ENCODE data around the gene ZER1.

Gene ZER1

DNA sequence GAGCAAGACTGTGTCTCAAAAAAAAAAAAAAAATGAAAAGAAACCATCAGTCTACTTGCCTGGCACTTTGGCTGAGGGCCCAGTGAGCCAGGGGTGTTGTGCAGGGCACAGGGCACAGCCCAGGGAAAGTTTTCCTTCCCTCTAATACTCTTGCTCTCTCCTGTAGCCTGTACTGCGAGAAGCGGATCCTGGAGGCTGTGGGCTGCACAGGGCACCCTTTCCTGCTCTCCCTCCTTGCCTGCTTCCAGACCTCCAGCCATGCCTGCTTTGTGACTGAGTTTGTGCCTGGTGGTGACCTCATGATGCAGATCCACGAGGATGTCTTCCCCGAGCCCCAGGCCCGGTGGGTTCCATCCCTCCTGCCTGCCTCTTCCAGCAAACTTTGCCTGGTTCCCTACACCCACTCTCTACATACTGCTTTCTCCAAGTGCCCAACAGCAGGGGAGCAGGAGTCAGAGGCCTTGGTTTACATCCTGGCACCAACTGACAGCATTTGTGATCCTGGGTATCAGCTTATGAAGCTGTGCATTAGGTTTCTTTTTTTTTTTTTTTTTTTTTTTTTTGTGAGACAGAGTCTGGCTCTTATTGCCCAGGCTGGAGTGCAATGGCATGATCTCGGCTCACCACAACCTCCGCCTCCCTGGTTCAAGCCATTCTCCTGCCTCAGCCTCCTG is 55.0 kb downstream of the ZER1 start:
- no peak overlapping the region for H3K9ac ChIP-seq (ENCODE audit: low read length)
- no peak overlapping the region for H3K4me3 ChIP-seq (ENCODE audit: low read length)
- H3K36me3 ChIP-seq (ENCODE audit: control insufficient read depth, insufficient read depth, low read length): no peaks in the 10 kb centered on the region
- no peaks in the 10 kb centered on the region for H3K4me1 ChIP-seq (ENCODE audit: control insufficient read depth, insufficient read depth, low read length)
- H3K27ac ChIP-seq (ENCODE audit: low read depth, low read length): no peak overlapping the region
- H3K27me3 ChIP-seq (ENCODE audit: control insufficient read depth, insufficient read depth, low read length): no peaks in the 10 kb centered on the region

GRCh38 chr9:128715436-128715750 is 56.3 kb downstream of the ZER1 start:
- no peak overlapping the region for H3K27ac ChIP-seq (ENCODE audit: low read depth, low read length)
- no peaks in the 10 kb centered on the region for H3K36me3 ChIP-seq (ENCODE audit: control insufficient read depth, insufficient read depth, low read length)
- H3K4me1 ChIP-seq (ENCODE audit: control insufficient read depth, insufficient read depth, low read length): no peaks in the 10 kb centered on the region
- H3K27me3 ChIP-seq (ENCODE audit: control insufficient read depth, insufficient read depth, low read length): no peaks in the 10 kb centered on the region
- H3K4me3 ChIP-seq (ENCODE audit: low read length): no peak overlapping the region
- no peak overlapping the region for H3K9ac ChIP-seq (ENCODE audit: low read length)

DNA sequence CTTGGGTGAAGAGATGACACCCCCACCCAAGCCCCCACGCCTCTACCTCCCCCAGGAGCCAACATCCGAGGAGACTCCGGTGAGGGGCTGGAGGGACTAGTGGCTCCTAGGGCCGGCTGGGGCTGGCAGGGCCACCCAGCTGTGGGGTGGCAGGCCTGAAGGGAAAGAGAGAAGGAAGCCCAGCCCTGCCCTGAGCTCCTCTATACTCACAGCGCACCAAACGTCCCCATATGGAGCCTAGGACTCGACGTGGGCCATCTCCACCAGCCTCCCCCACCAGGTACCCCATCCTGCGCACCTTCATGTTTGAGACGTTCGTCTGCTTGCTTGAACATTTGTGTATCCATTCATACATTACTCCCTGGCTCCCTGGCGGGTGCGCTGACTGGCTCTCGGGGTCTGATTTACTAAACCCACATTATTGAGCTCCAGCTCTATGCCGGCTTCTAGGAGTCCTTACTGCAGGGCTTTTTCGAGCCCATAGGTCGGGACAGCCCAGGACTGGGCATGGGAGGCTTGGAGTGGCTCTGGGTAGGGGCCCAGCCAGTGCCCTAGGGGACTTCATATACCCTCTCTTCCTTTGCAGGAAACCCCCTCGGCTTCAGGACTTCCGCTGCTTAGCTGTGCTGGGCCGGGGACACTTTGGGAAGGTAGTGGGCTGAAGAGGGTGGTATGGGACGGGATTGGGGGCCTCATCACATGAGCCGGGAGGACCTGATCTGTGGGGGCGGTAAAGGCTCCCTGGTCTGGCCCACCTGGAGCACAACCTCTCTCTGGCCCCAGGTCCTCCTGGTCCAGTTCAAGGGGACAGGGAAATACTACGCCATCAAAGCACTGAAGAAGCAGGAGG is 56.9 kb downstream of the ZER1 start:
- H3K4me1 ChIP-seq (ENCODE audit: control insufficient read depth, insufficient read depth, low read length): no peaks in the 10 kb centered on the region
- no peaks in the 10 kb centered on the region for H3K27me3 ChIP-seq (ENCODE audit: control insufficient read depth, insufficient read depth, low read length)
- no peaks in the 10 kb centered on the region for H3K36me3 ChIP-seq (ENCODE audit: control insufficient read depth, insufficient read depth, low read length)
- no peak overlapping the region for H3K27ac ChIP-seq (ENCODE audit: low read depth, low read length)
- no peak overlapping the region for H3K4me3 ChIP-seq (ENCODE audit: low read length)
- H3K9ac ChIP-seq (ENCODE audit: low read length): no peak overlapping the region

DNA sequence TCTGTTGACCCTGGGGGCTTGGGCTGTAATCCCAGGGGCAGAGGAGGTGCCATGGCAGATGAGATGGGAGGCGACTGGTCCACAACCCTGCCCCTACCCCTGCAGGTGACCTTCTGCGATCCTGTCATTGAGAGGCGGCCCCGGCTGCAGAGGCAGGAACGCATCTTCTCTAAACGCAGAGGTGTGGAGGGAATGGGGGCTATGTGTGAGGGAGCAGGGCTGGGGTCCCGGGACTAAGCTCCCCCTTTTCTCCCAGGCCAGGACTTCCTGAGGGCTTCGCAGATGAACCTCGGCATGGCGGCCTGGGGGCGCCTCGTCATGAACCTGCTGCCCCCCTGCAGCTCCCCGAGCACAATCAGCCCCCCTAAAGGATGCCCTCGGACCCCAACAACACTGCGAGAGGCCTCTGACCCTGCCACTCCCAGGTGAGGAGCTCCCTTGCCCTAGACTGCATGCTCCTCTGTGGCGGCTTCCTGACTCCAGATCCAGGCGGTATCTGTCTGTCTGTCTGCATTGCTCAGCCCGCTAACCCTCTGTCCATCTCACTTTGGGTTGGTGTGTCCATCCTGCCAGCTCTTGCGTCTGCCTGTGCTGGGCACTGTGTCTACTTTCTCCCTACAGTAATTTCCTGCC is 57.7 kb downstream of the ZER1 start:
- Histone ChIP-seq H3K27me3 (ENCODE audit: control insufficient read depth, insufficient read depth, low read length) (no peaks in the 10 kb centered on the region), H3K4me1 (ENCODE audit: control insufficient read depth, insufficient read depth, low read length) (no peaks in the 10 kb centered on the region), H3K4me3 (ENCODE audit: low read length) (no peak overlapping the region), H3K36me3 (ENCODE audit: control insufficient read depth, insufficient read depth, low read length) (no peaks in the 10 kb centered on the region), H3K9ac (ENCODE audit: low read length) (no peak overlapping the region), H3K27ac (ENCODE audit: low read depth, low read length) (no peak overlapping the region)

- Histone ChIP-seq H3K27ac (ENCODE audit: low read depth, low read length) (no peak overlapping the region), H3K4me3 (ENCODE audit: low read length) (no peak overlapping the region), H3K36me3 (ENCODE audit: control insufficient read depth, insufficient read depth, low read length) (no peaks in the 10 kb centered on the region), H3K9ac (ENCODE audit: low read length) (no peak overlapping the region), H3K4me1 (ENCODE audit: control insufficient read depth, insufficient read depth, low read length) (no peaks in the 10 kb centered on the region), H3K27me3 (ENCODE audit: control insufficient read depth, insufficient read depth, low read length) (no peaks in the 10 kb centered on the region)
These were observed 58.3 kb downstream of the ZER1 start for GRCh38 chr9:128713411-128713780.

- no peak overlapping the region for H3K9ac ChIP-seq (ENCODE audit: low read length)
- no peaks in the 10 kb centered on the region for H3K4me1 ChIP-seq (ENCODE audit: control insufficient read depth, insufficient read depth, low read length)
- no peaks in the 10 kb centered on the region for H3K36me3 ChIP-seq (ENCODE audit: control insufficient read depth, insufficient read depth, low read length)
- H3K27me3 ChIP-seq (ENCODE audit: control insufficient read depth, insufficient read depth, low read length): no peaks in the 10 kb centered on the region
- H3K4me3 ChIP-seq (ENCODE audit: low read length): no peak overlapping the region
- no peak overlapping the region for H3K27ac ChIP-seq (ENCODE audit: low read depth, low read length)
These were observed 59.0 kb downstream of the ZER1 start for GRCh38 chr9:128712451-128713410.

- H3K27me3 ChIP-seq (ENCODE audit: control insufficient read depth, insufficient read depth, low read length): no peaks in the 10 kb centered on the region
- H3K36me3 ChIP-seq (ENCODE audit: control insufficient read depth, insufficient read depth, low read length): no peaks in the 10 kb centered on the region
These were observed 64.3 kb downstream of the ZER1 start for GRCh38 chr9:128707446-128707845.

GRCh38 chr9:128706671-128707381 is 64.9 kb downstream of the ZER1 start:
- Histone ChIP-seq H3K36me3 (ENCODE audit: control insufficient read depth, insufficient read depth, low read length) (no peaks in the 10 kb centered on the region), H3K27ac (ENCODE audit: low read depth, low read length) (no peak overlapping the region), H3K9ac (ENCODE audit: low read length) (no peak overlapping the region), H3K4me1 (ENCODE audit: control insufficient read depth, insufficient read depth, low read length) (no peaks in the 10 kb centered on the region), H3K4me3 (ENCODE audit: low read length) (no peak overlapping the region), H3K27me3 (ENCODE audit: control insufficient read depth, insufficient read depth, low read length) (no peaks in the 10 kb centered on the region)

More at GRCh38 chr9:128707446-128707845, 64.3 kb downstream of the ZER1 start:
- no peak overlapping the region for H3K27ac ChIP-seq (ENCODE audit: low read depth, low read length)
- H3K4me3 ChIP-seq (ENCODE audit: low read length): no peak overlapping the region
- no peaks in the 10 kb centered on the region for H3K4me1 ChIP-seq (ENCODE audit: control insufficient read depth, insufficient read depth, low read length)
- no peak overlapping the region for H3K9ac ChIP-seq (ENCODE audit: low read length)

DNA sequence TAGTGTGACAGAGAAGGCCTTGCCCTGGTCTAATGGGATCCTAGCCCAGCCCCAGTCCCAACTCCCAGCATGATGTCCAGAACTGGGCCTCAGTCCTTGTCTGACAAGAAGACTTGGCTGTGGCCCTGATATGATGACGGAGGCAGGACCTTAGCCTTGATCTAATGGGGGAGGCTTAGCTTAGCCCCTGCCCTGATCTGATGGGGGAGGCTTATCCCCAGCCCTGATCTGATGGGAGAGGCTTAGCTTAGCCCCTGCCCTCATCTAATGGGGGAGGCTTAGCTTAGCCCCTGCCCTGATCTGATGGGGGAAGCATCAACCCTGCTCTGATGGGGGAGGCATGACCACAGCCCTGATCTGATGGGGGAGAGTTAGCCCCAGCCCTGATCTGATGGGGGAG is 65.7 kb downstream of the ZER1 start:
- Histone ChIP-seq H3K27ac (ENCODE audit: low read depth, low read length) (no peak overlapping the region), H3K4me1 (ENCODE audit: control insufficient read depth, insufficient read depth, low read length) (peaks cover 2% of the 10 kb centered on the region), H3K27me3 (ENCODE audit: control insufficient read depth, insufficient read depth, low read length) (no peaks in the 10 kb centered on the region)

DNA sequence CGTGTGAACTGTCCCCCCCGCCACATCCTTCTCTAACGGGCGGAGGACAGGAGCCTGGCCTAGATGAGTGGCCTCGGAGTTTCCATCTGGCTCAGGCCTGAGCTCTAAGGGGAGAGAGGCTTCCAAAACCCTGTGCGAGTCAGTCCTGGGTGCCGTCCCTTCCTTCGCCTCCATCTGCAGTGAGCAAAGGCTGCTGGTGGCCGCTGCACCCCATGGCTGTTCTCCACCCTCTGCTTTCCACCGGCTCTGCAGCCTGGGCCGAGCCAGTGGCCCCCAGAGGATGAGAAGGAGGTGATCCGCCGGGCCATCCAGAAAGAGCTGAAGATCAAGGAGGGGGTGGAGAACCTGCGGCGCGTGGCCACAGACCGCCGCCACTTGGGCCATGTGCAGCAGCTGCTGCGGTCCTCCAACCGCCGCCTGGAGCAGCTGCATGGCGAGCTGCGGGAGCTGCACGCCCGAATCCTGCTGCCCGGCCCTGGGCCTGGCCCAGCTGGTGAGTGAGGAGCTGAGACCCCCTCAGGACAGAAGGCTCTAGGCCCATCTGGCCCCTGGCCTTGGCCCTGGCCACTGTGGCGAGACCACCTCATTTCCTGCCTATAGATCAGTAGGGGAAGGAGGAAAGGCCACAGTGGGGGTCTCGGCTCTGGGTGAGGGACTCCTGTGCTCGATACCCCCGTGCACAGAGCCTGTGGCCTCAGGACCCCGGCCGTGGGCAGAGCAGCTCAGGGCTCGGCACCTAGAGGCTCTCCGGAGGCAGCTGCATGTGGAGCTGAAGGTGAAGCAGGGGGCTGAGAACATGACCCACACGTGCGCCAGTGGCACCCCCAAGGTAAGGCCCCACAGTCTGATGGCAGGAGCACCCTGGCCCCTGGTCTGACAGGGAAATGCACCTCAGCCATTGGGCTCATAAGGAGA is 66.4 kb downstream of the ZER1 start:
- H3K9ac ChIP-seq (ENCODE audit: low read length): no peak overlapping the region

More for the DNA sequence above, 65.7 kb downstream of the ZER1 start:
- Histone ChIP-seq H3K9ac (ENCODE audit: low read length) (no peak overlapping the region), H3K4me3 (ENCODE audit: low read length) (no peak overlapping the region), H3K36me3 (ENCODE audit: control insufficient read depth, insufficient read depth, low read length) (no peaks in the 10 kb centered on the region)

DNA sequence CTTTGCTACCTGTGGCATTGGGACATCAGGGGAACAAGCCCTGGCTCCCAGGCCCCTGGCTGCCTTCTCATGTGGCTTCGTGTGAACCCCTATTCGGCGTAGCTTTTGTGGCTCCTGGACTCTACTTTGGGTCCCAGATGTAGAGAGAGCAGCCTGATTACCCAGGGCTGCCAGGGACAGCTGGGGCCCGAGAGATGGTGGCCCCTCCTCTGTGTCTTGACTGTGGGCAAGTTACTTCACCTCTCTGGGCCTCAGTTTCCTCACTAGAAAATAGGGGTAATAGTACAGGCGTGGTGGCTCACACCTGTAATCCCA is 67.4 kb downstream of the ZER1 start:
- Histone ChIP-seq H3K27me3 (ENCODE audit: control insufficient read depth, insufficient read depth, low read length) (no peaks in the 10 kb centered on the region), H3K4me3 (ENCODE audit: low read length) (no peak overlapping the region), H3K4me1 (ENCODE audit: control insufficient read depth, insufficient read depth, low read length) (peaks cover 2% of the 10 kb centered on the region), H3K9ac (ENCODE audit: low read length) (no peak overlapping the region), H3K36me3 (ENCODE audit: control insufficient read depth, insufficient read depth, low read length) (no peaks in the 10 kb centered on the region), H3K27ac (ENCODE audit: low read depth, low read length) (no peak overlapping the region)

More for the DNA sequence above, 66.4 kb downstream of the ZER1 start:
- H3K27me3 ChIP-seq (ENCODE audit: control insufficient read depth, insufficient read depth, low read length): no peaks in the 10 kb centered on the region
- H3K4me1 ChIP-seq (ENCODE audit: control insufficient read depth, insufficient read depth, low read length): peaks cover 2% of the 10 kb centered on the region
- H3K4me3 ChIP-seq (ENCODE audit: low read length): no peak overlapping the region
- H3K27ac ChIP-seq (ENCODE audit: low read depth, low read length): no peak overlapping the region
- no peaks in the 10 kb centered on the region for H3K36me3 ChIP-seq (ENCODE audit: control insufficient read depth, insufficient read depth, low read length)

All from rectal smooth muscle tissue (tissue), 1 donor.